HCT116 (cell line): ENCODE results near the gene C1QL4. TPM values are rescaled to one million over a fixed set of nuclear protein-coding genes. Genes with fewer than 3 reads are reported as not detected.

Source experiments
- ATAC-seq: fragments of 200-7000 bp; cut with Tn5 transposase; 2 replicates; pipeline ENCODE4 v1.9.1; 2020; ENCODE audit warnings: mild to moderate bottlenecking, moderate library complexity
- BruUV-seq: library from RNA; stranded (reverse); fragments of 400-500 nt; replicated peaks from 2 replicates; lab custom pipeline; 2021; lab: Mats Ljungman, UMichigan
- CTCF ChIA-PET: fragments of 300-600 bp; sonication (Branson Sonifier 250); formaldehyde crosslinking; loops from one replicate; lab custom pipeline; 2021; ENCODE audit warnings: antibody characterized with exemption; lab: Charles Lee
- POLR2A ChIA-PET: fragments of 300-600, 350-600 bp; sonication (Branson Sonifier 250); formaldehyde crosslinking; loops from one replicate; lab custom pipeline; 2021; ENCODE audit warnings: antibody characterized with exemption; lab: Charles Lee
- RAD21 ChIA-PET, 2 experiments: fragments of 300-600 bp; sonication (Branson Sonifier 250); formaldehyde crosslinking; loops; one replicate each; lab custom pipeline; 2023; ENCODE audit warnings: low total read pairs in 2 of 2; ENCODE audit not compliant: uncharacterized antibody in 2 of 2, unreplicated experiment in 2 of 2, low non-redundant PET in 1 of 2; lab: Charles Lee
- DNase-seq: peaks from one replicate; pipeline ENCODE4 v3.0.0-alpha.2; 2010; ENCODE audit warnings: low read depth, low spot score
- H2AFZ ChIP-seq: fragments of 200-600 bp; shearing (Covaris generic), sonication (generic); 2 replicates; pipeline ENCODE4 v1.6.1; 2017; ENCODE audit warnings: low read depth, mixed run types, mixed read lengths, antibody characterized with exemption, low read length; ENCODE audit not compliant: poor library complexity, severe bottlenecking
- H3K27ac ChIP-seq: 2 replicates; pipeline ENCODE4 v1.5.1; 2012; ENCODE audit warnings: low read depth, low read length
- H3K27me3 ChIP-seq: fragments of 200-600 bp; sonication (generic); 2 replicates; pipeline ENCODE4 v1.6.1; 2016; ENCODE audit warnings: mixed run types, low read length, mixed read lengths; ENCODE audit not compliant: insufficient read depth
- H3K36me3 ChIP-seq, 2 experiments: fragments of 200-500 bp in 1 of 2; fragments of 200-600 bp in 1 of 2; sonication (Bioruptor generic) in 1 of 2; sonication (generic) in 1 of 2; 2 replicates each; pipeline versions ENCODE4 v1.5.1 to v1.6.1; 2014 to 2016; ENCODE audit warnings: low read length in 2 of 2, inconsistent platforms in 1 of 2, mixed read lengths in 1 of 2, mixed run types in 1 of 2; ENCODE audit not compliant: insufficient read depth in 2 of 2, control insufficient read depth in 1 of 2
- H3K4me1 ChIP-seq, 2 experiments: fragments of 200-600 bp in 1 of 2; sonication (generic) in 1 of 2; 2 replicates each; pipeline versions ENCODE4 v1.5.1 to v1.6.1; 2012 to 2017; ENCODE audit warnings: low read length in 2 of 2, inconsistent platforms in 1 of 2, mild to moderate bottlenecking in 1 of 2, mixed read lengths in 1 of 2, mixed run types in 1 of 2, moderate library complexity in 1 of 2; ENCODE audit not compliant: insufficient read depth in 2 of 2, control insufficient read depth in 1 of 2
- H3K4me2 ChIP-seq: fragments of 200-600 bp; sonication (generic); 2 replicates; pipeline ENCODE4 v1.6.1; 2017; ENCODE audit warnings: mixed run types, low read length, mixed read lengths
- H3K4me3 ChIP-seq, 2 experiments: fragments of 200-600 bp in 1 of 2; sonication (generic) in 1 of 2; replicated peaks in 1 of 2; 2 replicates each; pipeline ENCODE4 v1.5.1; 2011 to 2016; ENCODE audit warnings: low read length in 2 of 2, control low read depth in 1 of 2, low read depth in 1 of 2, mild to moderate bottlenecking in 1 of 2, mixed read lengths in 1 of 2, mixed run types in 1 of 2
- H3K79me2 ChIP-seq: fragments of 200-600 bp; sonication (generic); 2 replicates; pipeline ENCODE4 v1.6.1; 2017; ENCODE audit warnings: mild to moderate bottlenecking, mixed run types, low read length, moderate library complexity, mixed read lengths; ENCODE audit not compliant: insufficient read depth
- H3K9ac ChIP-seq: fragments of 200-600 bp; sonication (generic); 2 replicates; pipeline ENCODE4 v1.6.1; 2016; ENCODE audit warnings: low read length, mixed read lengths
- H3K9me2 ChIP-seq: fragments of 200-600 bp; sonication (generic), shearing (Covaris generic); 2 replicates; pipeline ENCODE4 v1.6.1; 2017; ENCODE audit warnings: mixed run types, mild to moderate bottlenecking, moderate library complexity; ENCODE audit not compliant: insufficient read depth
- H3K9me3 ChIP-seq, 2 experiments: fragments of 200-500 bp in 1 of 2; fragments of 200-600 bp in 1 of 2; sonication (Bioruptor generic) in 1 of 2; sonication (generic) in 1 of 2; 2 replicates each; pipeline ENCODE4 v1.6.1; 2014 to 2017; ENCODE audit warnings: low read length in 2 of 2, mixed read lengths in 2 of 2, inconsistent platforms in 1 of 2, low read depth in 1 of 2, mild to moderate bottlenecking in 1 of 2, mixed run types in 1 of 2, moderate library complexity in 1 of 2; ENCODE audit not compliant: control insufficient read depth in 1 of 2, insufficient read depth in 1 of 2
- H4K20me1 ChIP-seq: fragments of 200-600 bp; sonication (generic), shearing (Covaris generic); 2 replicates; pipeline ENCODE4 v1.6.1; 2017; ENCODE audit warnings: mixed run types, mild to moderate bottlenecking, moderate library complexity; ENCODE audit not compliant: insufficient read depth
- CBX3 ChIP-seq: IDR thresholded peaks from 2 replicates; pipeline ENCODE4 v1.6.1; 2012; ENCODE audit warnings: low read depth
- CEBPB ChIP-seq: IDR thresholded peaks from 2 replicates; pipeline ENCODE4 v1.6.1; 2012; ENCODE audit warnings: low read depth
- ELF1 ChIP-seq: IDR thresholded peaks from 2 replicates; pipeline ENCODE4 v1.6.1; 2012; ENCODE audit warnings: low read depth, borderline replicate concordance
- EZH2phosphoT487 ChIP-seq: fragments of 200-600 bp; IDR thresholded peaks from 2 replicates; pipeline ENCODE4 v1.6.1; 2018; ENCODE audit warnings: antibody characterized with exemption, borderline replicate concordance
- FOSL1 ChIP-seq: IDR thresholded peaks from 2 replicates; pipeline ENCODE4 v1.6.1; 2012; ENCODE audit warnings: low read depth
- JUND ChIP-seq: IDR thresholded peaks from 2 replicates; pipeline ENCODE4 v1.6.1; 2012
- POLR2A ChIP-seq: IDR thresholded peaks from 2 replicates; pipeline ENCODE4 v1.7.0; 2011; ENCODE audit warnings: borderline replicate concordance; ENCODE audit not compliant: insufficient read depth, insufficient read length; ENCODE audit errors: extremely low read depth
- POLR2AphosphoS5 ChIP-seq: IDR thresholded peaks from 2 replicates; pipeline ENCODE4 v1.6.1; 2011; ENCODE audit warnings: mild to moderate bottlenecking, low read depth, low read length, moderate library complexity
- RAD21 ChIP-seq: IDR thresholded peaks from 2 replicates; pipeline ENCODE4 v1.6.1; 2012; ENCODE audit warnings: low read depth, mild to moderate bottlenecking
- SP1 ChIP-seq: IDR thresholded peaks from 2 replicates; pipeline ENCODE4 v1.6.1; 2012; ENCODE audit warnings: low read depth
- SRF ChIP-seq: IDR thresholded peaks from 2 replicates; pipeline ENCODE4 v1.6.1; 2012; ENCODE audit warnings: low read depth
- TCF7L2 ChIP-seq: IDR thresholded peaks from 2 replicates; pipeline ENCODE4 v1.7.0; 2011; ENCODE audit warnings: borderline replicate concordance, inconsistent platforms; ENCODE audit not compliant: insufficient read depth, insufficient read length; ENCODE audit errors: extremely low read depth
- ZNF274 ChIP-seq: fragments of 200-500 bp; sonication (Bioruptor generic); IDR thresholded peaks from 2 replicates; pipeline ENCODE4 v1.6.1; 2014; ENCODE audit warnings: mild to moderate bottlenecking, low read depth, low read length, inconsistent platforms
- intact Hi-C: fragments of 100-400 bp; cut with micrococcal nuclease; formaldehyde crosslinking; loops from 2 replicates; pipeline ENCODE4 v1.10.0; 2022
- total RNA-seq: library from RNA; stranded (reverse); gene quantifications from one replicate; pipeline ENCODE4 v1.2.1, GENCODE V29; 2021; ENCODE audit not compliant: unreplicated experiment
- TF ChIP-seq, protein P1 (sequence below): IDR thresholded peaks from 2 replicates; pipeline ENCODE4 v1.6.1; 2012; ENCODE audit warnings: low read depth
- TF ChIP-seq, protein P2 (sequence below): IDR thresholded peaks from 2 replicates; pipeline ENCODE4 v1.6.1; 2012
- TF ChIP-seq, protein P3 (sequence below): IDR thresholded peaks from 2 replicates; pipeline ENCODE4 v1.6.1; 2012
- TF ChIP-seq, protein P4 (sequence below), 3 experiments: fragments of 200-600 bp in 1 of 3; sonication (generic) in 1 of 3; IDR thresholded peaks in 2 of 3; conservative IDR thresholded peaks in 1 of 3; 2 replicates each; pipeline ENCODE4 v1.5.1; 2012 to 2017; ENCODE audit warnings: low read depth in 2 of 3, low read length in 2 of 3, antibody characterized with exemption in 1 of 3, borderline replicate concordance in 1 of 3, control low read depth in 1 of 3, mild to moderate bottlenecking in 1 of 3, mixed read lengths in 1 of 3, mixed run types in 1 of 3, moderate library complexity in 1 of 3; ENCODE audit not compliant: insufficient read depth in 1 of 3
- TF ChIP-seq, protein P5 (sequence below): IDR thresholded peaks from 2 replicates; pipeline ENCODE4 v1.6.1; 2011; ENCODE audit warnings: mild to moderate bottlenecking, low read length, moderate library complexity; ENCODE audit not compliant: insufficient replicate concordance; ENCODE audit errors: extremely low read depth

The C1QL4 gene
- total RNA-seq, 1 experiment from 2014 or later = 8.1 TPM

DNA sequence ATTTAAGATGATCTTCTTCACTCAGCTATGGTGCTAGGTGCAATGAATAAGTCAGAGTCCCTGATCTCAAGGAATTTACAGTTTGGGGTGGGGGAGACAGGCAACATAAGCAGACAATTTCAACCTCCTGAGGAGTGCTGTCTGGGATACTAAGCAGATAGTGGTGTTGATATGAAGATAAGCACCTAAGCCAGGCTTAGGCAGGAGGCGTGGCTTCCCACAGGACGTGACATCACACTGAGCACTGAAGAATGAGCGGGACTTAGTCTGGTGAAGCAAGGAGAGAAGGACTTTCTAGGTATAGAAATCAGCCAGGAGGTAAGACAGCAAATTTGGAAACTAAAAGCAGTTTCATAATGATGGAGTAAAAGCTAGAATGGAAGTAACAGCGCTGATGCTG is 35.2 kb downstream of the C1QL4 start:
- Histone ChIP-seq H3K27ac (no peak overlapping the region), H2AFZ (peak overlapping the region; percentile 50), H3K9ac (no peak overlapping the region), H3K9me3 (no peaks in the 10 kb centered on the region), H3K79me2 (no peaks in the 10 kb centered on the region), H3K36me3 (no peaks in the 10 kb centered on the region), H3K4me1 (peaks cover 9 to 25% of the 10 kb centered on the region in 2 experiments; a peak in 3 of 4 replicates), H3K4me3 (no peak overlapping the region), H3K9me2 (no peaks in the 10 kb centered on the region), H3K27me3 (no peaks in the 10 kb centered on the region), H4K20me1 (no peaks in the 10 kb centered on the region), H3K4me2 (peak overlapping the region; percentile 34; the same call in 1 of the 2 replicates)
- ChIA-PET POLR2A (no interaction called here), RAD21 (no interaction called here), CTCF (interaction anchor here (0.7 kb wide), 1 partner anchor 12 kb away, joined by 3 read pairs; no protein-coding TSS in a partner anchor)
- ATAC-seq (no peak), DNase-seq (no peak)
- intact Hi-C loops = no loop called here
- TF ChIP-seq, protein P1, sequence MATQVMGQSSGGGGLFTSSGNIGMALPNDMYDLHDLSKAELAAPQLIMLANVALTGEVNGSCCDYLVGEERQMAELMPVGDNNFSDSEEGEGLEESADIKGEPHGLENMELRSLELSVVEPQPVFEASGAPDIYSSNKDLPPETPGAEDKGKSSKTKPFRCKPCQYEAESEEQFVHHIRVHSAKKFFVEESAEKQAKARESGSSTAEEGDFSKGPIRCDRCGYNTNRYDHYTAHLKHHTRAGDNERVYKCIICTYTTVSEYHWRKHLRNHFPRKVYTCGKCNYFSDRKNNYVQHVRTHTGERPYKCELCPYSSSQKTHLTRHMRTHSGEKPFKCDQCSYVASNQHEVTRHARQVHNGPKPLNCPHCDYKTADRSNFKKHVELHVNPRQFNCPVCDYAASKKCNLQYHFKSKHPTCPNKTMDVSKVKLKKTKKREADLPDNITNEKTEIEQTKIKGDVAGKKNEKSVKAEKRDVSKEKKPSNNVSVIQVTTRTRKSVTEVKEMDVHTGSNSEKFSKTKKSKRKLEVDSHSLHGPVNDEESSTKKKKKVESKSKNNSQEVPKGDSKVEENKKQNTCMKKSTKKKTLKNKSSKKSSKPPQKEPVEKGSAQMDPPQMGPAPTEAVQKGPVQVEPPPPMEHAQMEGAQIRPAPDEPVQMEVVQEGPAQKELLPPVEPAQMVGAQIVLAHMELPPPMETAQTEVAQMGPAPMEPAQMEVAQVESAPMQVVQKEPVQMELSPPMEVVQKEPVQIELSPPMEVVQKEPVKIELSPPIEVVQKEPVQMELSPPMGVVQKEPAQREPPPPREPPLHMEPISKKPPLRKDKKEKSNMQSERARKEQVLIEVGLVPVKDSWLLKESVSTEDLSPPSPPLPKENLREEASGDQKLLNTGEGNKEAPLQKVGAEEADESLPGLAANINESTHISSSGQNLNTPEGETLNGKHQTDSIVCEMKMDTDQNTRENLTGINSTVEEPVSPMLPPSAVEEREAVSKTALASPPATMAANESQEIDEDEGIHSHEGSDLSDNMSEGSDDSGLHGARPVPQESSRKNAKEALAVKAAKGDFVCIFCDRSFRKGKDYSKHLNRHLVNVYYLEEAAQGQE = no peak
- TF ChIP-seq ELF1 = no peak
- no peak for TF ChIP-seq SP1
- TF ChIP-seq FOSL1 = no peak
- TF ChIP-seq, protein P2, sequence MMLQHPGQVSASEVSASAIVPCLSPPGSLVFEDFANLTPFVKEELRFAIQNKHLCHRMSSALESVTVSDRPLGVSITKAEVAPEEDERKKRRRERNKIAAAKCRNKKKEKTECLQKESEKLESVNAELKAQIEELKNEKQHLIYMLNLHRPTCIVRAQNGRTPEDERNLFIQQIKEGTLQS = no peak
- no peak for TF ChIP-seq ZNF274
- no peak for TF ChIP-seq POLR2AphosphoS5
- no peak for TF ChIP-seq RAD21
- TF ChIP-seq JUND = no peak
- TF ChIP-seq EZH2phosphoT487 = no peak
- TF ChIP-seq, protein P3, sequence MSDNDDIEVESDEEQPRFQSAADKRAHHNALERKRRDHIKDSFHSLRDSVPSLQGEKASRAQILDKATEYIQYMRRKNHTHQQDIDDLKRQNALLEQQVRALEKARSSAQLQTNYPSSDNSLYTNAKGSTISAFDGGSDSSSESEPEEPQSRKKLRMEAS = no peak
- TF ChIP-seq SRF = no peak
- TF ChIP-seq, protein P4, sequence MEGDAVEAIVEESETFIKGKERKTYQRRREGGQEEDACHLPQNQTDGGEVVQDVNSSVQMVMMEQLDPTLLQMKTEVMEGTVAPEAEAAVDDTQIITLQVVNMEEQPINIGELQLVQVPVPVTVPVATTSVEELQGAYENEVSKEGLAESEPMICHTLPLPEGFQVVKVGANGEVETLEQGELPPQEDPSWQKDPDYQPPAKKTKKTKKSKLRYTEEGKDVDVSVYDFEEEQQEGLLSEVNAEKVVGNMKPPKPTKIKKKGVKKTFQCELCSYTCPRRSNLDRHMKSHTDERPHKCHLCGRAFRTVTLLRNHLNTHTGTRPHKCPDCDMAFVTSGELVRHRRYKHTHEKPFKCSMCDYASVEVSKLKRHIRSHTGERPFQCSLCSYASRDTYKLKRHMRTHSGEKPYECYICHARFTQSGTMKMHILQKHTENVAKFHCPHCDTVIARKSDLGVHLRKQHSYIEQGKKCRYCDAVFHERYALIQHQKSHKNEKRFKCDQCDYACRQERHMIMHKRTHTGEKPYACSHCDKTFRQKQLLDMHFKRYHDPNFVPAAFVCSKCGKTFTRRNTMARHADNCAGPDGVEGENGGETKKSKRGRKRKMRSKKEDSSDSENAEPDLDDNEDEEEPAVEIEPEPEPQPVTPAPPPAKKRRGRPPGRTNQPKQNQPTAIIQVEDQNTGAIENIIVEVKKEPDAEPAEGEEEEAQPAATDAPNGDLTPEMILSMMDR (IDR thresholded peaks at IDR 0.05 in 2 of 3, conservative IDR thresholded peaks at IDR 0.05 in 1 of 3; ENCODE audit: borderline replicate concordance in 1 of 3, insufficient read depth in 1 of 3, low read depth in 2 of 3, low read length in 2 of 3) = no peak
- TF ChIP-seq, protein P5, sequence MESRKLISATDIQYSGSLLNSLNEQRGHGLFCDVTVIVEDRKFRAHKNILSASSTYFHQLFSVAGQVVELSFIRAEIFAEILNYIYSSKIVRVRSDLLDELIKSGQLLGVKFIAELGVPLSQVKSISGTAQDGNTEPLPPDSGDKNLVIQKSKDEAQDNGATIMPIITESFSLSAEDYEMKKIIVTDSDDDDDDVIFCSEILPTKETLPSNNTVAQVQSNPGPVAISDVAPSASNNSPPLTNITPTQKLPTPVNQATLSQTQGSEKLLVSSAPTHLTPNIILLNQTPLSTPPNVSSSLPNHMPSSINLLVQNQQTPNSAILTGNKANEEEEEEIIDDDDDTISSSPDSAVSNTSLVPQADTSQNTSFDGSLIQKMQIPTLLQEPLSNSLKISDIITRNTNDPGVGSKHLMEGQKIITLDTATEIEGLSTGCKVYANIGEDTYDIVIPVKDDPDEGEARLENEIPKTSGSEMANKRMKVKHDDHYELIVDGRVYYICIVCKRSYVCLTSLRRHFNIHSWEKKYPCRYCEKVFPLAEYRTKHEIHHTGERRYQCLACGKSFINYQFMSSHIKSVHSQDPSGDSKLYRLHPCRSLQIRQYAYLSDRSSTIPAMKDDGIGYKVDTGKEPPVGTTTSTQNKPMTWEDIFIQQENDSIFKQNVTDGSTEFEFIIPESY = no peak
- TF ChIP-seq CBX3 = no peak
- no peak for TF ChIP-seq CEBPB
- TF ChIP-seq POLR2A = no peak
- no peak for TF ChIP-seq TCF7L2
- no TSS peak for BruUV-seq
